Measurements from ENCODE around the gene IKBIP.
A peak's percentile ranks its signal among the peaks of the same experiment; 100 is the strongest.
"Not testable (repeated sequence)": the region's sequence is repeated elsewhere in the genome, so short reads cannot be mapped to it uniquely, and the experiment has no call there.

Gene IKBIP

GRCh38 chr12:98644433-98644711 is 216 bp downstream of the IKBIP start (continued):
- TF ChIP-seq ZBTB10 (tag by site-specific recombination; IDR thresholded peaks at IDR 0.05) (peak; percentile 63), ZNF600 (tag by site-specific recombination; IDR thresholded peaks at IDR 0.05) (peak; percentile 23; the same call in 1 of the 2 replicates)

GRCh38 chr12:98642801-98643200 is 1.8 kb downstream of the IKBIP start:
- not testable (repeated sequence) for H3K4me3 ChIP-seq (ENCODE audit: low read depth, low read length)
- CTCF ChIA-PET = interaction anchor here (1.0 to 1.8 kb wide), 3 partner anchors 11 to 110 kb away, joined by 3 to 6 read pairs (median 5); no protein-coding TSS in a partner anchor
- POLR2A ChIA-PET = interaction anchor here (0.6 to 5.0 kb wide), 5 partner anchors 36 to 108 kb away, joined by 3 to 27 read pairs (median 4); partner anchors contain the start of gene SLC25A3

GRCh38 chr12:98639491-98639890 is 5.1 kb downstream of the IKBIP start:
- Histone ChIP-seq H3K27ac (ENCODE audit: extremely low read depth, low read depth, low read length) (no peak overlapping the region), H3K4me1 (ENCODE audit: control insufficient read depth, insufficient read depth, low read length) (peaks cover 7% of the 10 kb centered on the region; the same call in 1 of the 2 replicates), H3K9me3 (ENCODE audit: control insufficient read depth, insufficient read depth, low read depth, low read length) (no peaks in the 10 kb centered on the region), H3K4me3 (ENCODE audit: low read depth, low read length) (no peak overlapping the region), H3K36me3 (ENCODE audit: control insufficient read depth in 2 of 2, insufficient read depth in 1 of 2, low read length in 2 of 2) (peaks cover 3 to 16% of the 10 kb centered on the region in 2 experiments)
- ChIA-PET CTCF (interaction anchor here (0.5 to 1.3 kb wide), 3 partner anchors 15 to 73 kb away, joined by 3 to 6 read pairs (median 3); no protein-coding TSS in a partner anchor), POLR2A (interaction anchor here (5.0 kb wide), 1 partner anchor 46 kb away, joined by 26 read pairs; the partner anchor contains the start of gene SLC25A3)
- TF ChIP-seq IKZF3 (tag by site-specific recombination; IDR thresholded peaks at IDR 0.05) = no peak
- 0 out of 2 replicates have a peak, but pooled peaks have one; percentile 38 for TF ChIP-seq SP7 (tag by site-specific recombination; IDR thresholded peaks at IDR 0.05)

More at GRCh38 chr12:98642801-98643200, 1.8 kb downstream of the IKBIP start:
- TF ChIP-seq ZNF121 (tag by site-specific recombination; IDR thresholded peaks at IDR 0.05) (peak; percentile 85; the same call in 1 of the 2 replicates), ZXDB (tag by site-specific recombination; IDR thresholded peaks at IDR 0.05) (0 out of 2 replicates have a peak, but pooled peaks have one; percentile 17), KLF9 (tag by site-specific recombination; IDR thresholded peaks at IDR 0.05; ENCODE audit: low read depth) (0 out of 2 replicates have a peak, but pooled peaks have one; percentile 11), ZFHX2 (tag by site-specific recombination; conservative IDR thresholded peaks at IDR 0.05) (0 out of 2 replicates have a peak, but pooled peaks have one; percentile 8)
- H3K4me1 ChIP-seq (ENCODE audit: control insufficient read depth, insufficient read depth, low read length); H3K9me3 ChIP-seq (ENCODE audit: control insufficient read depth, insufficient read depth, low read depth, low read length); H3K27ac ChIP-seq (ENCODE audit: extremely low read depth, low read depth, low read length): not testable (repeated sequence)
- H3K36me3 ChIP-seq (ENCODE audit: control insufficient read depth in 2 of 2, insufficient read depth in 1 of 2, low read length in 2 of 2) = peaks cover 3 to 16% of the 10 kb centered on the region in 2 experiments

GRCh38 chr12:98638009-98638408 is 6.6 kb downstream of the IKBIP start:
- ChIA-PET CTCF (interaction anchor here (0.6 kb wide), 1 partner anchor 44 kb away, joined by 3 read pairs; no protein-coding TSS in a partner anchor), POLR2A (interaction anchor here (5.0 kb wide), 1 partner anchor 44 kb away, joined by 26 read pairs; the partner anchor contains the start of gene SLC25A3)
- H3K4me1 ChIP-seq (ENCODE audit: control insufficient read depth, insufficient read depth, low read length) = peaks cover 7% of the 10 kb centered on the region; the same call in 1 of the 2 replicates
- H3K27ac ChIP-seq (ENCODE audit: extremely low read depth, low read depth, low read length) = no peak overlapping the region
- no peaks in the 10 kb centered on the region for H3K9me3 ChIP-seq (ENCODE audit: control insufficient read depth, insufficient read depth, low read depth, low read length)
- no peak for TF ChIP-seq HOXA7 (CRISPR knock-in tag; IDR thresholded peaks at IDR 0.05; ENCODE audit: borderline replicate concordance)
- peak; percentile 47; the same call in 1 of the 2 replicates for TF ChIP-seq MZF1 (tag by site-specific recombination; IDR thresholded peaks at IDR 0.05; ENCODE audit: borderline replicate concordance)
- no peak for TF ChIP-seq YY2 (tag by site-specific recombination; IDR thresholded peaks at IDR 0.05)
- H3K4me3 ChIP-seq (ENCODE audit: low read depth, low read length) = no peak overlapping the region
- H3K36me3 ChIP-seq (ENCODE audit: control insufficient read depth in 2 of 2, insufficient read depth in 1 of 2, low read length in 2 of 2) = peaks cover 15 to 22% of the 10 kb centered on the region in 2 experiments

DNA sequence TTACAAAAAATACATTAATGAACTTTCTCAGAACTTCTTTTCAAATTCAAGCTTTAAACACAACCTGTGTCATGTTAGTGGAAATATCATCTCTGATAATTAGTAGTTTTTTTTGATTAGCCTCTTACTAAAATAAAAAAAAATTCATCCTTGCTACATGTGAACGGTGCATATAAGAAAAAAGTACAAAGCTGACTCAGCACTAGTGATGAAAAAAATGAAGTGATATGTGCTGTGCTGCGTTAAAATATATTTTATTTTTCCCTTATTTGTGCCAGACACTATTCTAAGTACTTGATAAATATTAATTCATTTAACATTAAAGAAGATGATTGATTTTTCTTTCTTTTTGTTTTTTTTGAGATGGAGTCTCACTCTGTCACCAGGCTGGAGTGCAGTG is 7.5 kb downstream of the IKBIP start:
- Histone ChIP-seq H3K4me3 (ENCODE audit: low read depth, low read length) (no peak overlapping the region), H3K27ac (ENCODE audit: extremely low read depth, low read depth, low read length) (no peak overlapping the region), H3K36me3 (ENCODE audit: control insufficient read depth in 2 of 2, insufficient read depth in 1 of 2, low read length in 2 of 2) (peaks cover 22 to 28% of the 10 kb centered on the region in 2 experiments), H3K4me1 (ENCODE audit: control insufficient read depth, insufficient read depth, low read length) (peaks cover 7% of the 10 kb centered on the region; the same call in 1 of the 2 replicates), H3K9me3 (ENCODE audit: control insufficient read depth, insufficient read depth, low read depth, low read length) (no peaks in the 10 kb centered on the region)
- ChIA-PET CTCF (interaction anchor here (1.5 kb wide), 1 partner anchor 362 kb away, joined by 9 read pairs; no protein-coding TSS in a partner anchor), POLR2A (interaction anchor here (1.5 to 3.2 kb wide), 2 partner anchors 8 to 44 kb away, joined by 7 to 10 read pairs; partner anchors contain the start of genes APAF1, IKBIP and SLC25A3)
- peak; percentile 24; the same call in 1 of the 2 replicates for TF ChIP-seq ZNF664 (tag by site-specific recombination; IDR thresholded peaks at IDR 0.05)
- TF ChIP-seq ZFP3 (tag by site-specific recombination; IDR thresholded peaks at IDR 0.05; ENCODE audit: low read depth) = no peak
